Lower leg skin (tissue), 4 donors: Measurements from ENCODE around the gene MAP4. TPM values are rescaled to one million over a fixed set of nuclear protein-coding genes. Genes with fewer than 3 reads are reported as not detected.

Source experiments
- DNase-seq, 2 donors: peaks; one replicate each; pipeline ENCODE4 v3.0.0-alpha.2; 2019; ENCODE audit warnings: low spot score in 2 of 2
- H3K4me3 ChIP-seq: fragments of 200-600 bp; sonication (generic); 2 replicates; pipeline ENCODE4 v1.5.1; 2017; ENCODE audit warnings: mild to moderate bottlenecking, low read depth; ENCODE audit not compliant: poor library complexity, severe bottlenecking
- CTCF ChIP-seq, 3 donors: fragments of 450-650 bp; IDR thresholded peaks; one replicate each; pipeline ENCODE4 v1.5.1; 2016; ENCODE audit warnings: antibody characterized with exemption in 3 of 3, mild to moderate bottlenecking in 3 of 3, moderate library complexity in 2 of 3
- POLR2A ChIP-seq, 2 donors: fragments of 450-650 bp; IDR thresholded peaks; one replicate each; pipeline ENCODE4 v1.6.1; 2016 to 2017; ENCODE audit warnings: antibody characterized with exemption in 2 of 2, mild to moderate bottlenecking in 1 of 2, moderate library complexity in 1 of 2
- WGBS, 2 donors: methylation state at CpG; one replicate each; pipeline ENCODE4 v1.1.5; 2018; 5-methylcytosine and 5-hydroxymethylcytosine counted together
- intact Hi-C: fragments of 100-400 bp; cut with DNase I; formaldehyde crosslinking; loops from one replicate; pipeline ENCODE4 v1.15.0; 2023; ENCODE audit warnings: low total_unique reads
- total RNA-seq, 4 donors: library from RNA; depleted of rRNA; stranded (reverse); fragments of >200 nt; gene quantifications; one replicate each; pipeline ENCODE4 v1.1.0, GENCODE V29; 2016

Gene MAP4
- total RNA-seq, 4 donors from 2014 or later = 102 to 161 (median 126) TPM

DNA sequence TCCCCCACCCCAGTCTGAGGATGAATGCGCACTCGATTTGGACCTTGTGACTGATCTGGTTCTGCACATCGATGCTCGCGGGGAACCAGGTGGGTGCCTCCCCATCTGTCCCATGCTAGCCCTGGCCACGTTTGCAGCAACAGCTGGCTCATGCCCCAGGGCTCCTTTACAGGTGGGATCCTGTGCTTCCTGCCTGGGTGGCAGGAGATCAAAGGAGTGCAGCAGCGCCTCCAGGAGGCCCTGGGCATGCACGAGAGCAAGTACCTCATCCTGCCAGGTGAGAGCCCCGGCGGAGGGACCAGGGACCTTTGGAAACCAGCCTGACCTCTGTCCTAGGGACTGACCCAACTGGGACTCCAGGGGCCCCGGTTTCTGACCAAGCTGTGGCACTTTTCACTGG, 169.0 kb downstream of the MAP4 start:
- intact Hi-C loops = loop anchor here (10.0 kb wide), 1 partner anchor 308 kb away; no protein-coding TSS in a partner anchor

DNA sequence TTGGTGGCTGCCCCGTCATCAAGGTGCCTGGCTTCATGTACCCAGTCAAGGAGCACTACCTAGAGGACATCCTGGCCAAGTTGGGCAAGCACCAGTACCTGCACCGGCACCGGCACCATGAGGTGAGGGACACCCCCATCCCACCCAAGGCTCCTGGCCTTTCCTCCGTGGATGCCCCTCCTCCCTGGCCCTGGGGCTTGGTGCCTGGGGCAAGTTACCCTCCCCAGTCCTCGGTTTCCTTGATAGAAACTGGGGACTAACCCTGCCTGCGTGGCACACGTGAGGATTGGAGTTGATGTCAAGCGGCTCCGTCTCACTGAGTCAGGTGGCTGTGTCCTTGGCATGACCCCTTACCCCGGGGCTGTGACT, 169.4 kb downstream of the MAP4 start:
- no peak for TF ChIP-seq POLR2A (IDR thresholded peaks at IDR 0.05)
- no peak for TF ChIP-seq CTCF (IDR thresholded peaks at IDR 0.05)
- 70 to 78% methylated on average over 10 of the region's 10 CpGs for WGBS, 2 donors
- DNase-seq = no peak
- no peak overlapping the region for H3K4me3 ChIP-seq
- intact Hi-C loops = loop anchor here (10.0 kb wide), 1 partner anchor 308 kb away; no protein-coding TSS in a partner anchor

More for the DNA sequence above, 169.0 kb downstream of the MAP4 start:
- DNase-seq = no peak
- TF ChIP-seq POLR2A (IDR thresholded peaks at IDR 0.05) (no peak), CTCF (IDR thresholded peaks at IDR 0.05) (no peak)
- H3K4me3 ChIP-seq = no peak overlapping the region
- 68 to 70% methylated on average over 11 of the region's 11 CpGs for WGBS, 2 donors

- TF ChIP-seq CTCF (IDR thresholded peaks at IDR 0.05) = no peak
- TF ChIP-seq POLR2A (IDR thresholded peaks at IDR 0.05) = no peak
- DNase-seq = no peak
- WGBS, 2 donors = 90 to 92% methylated on average over 19 to 31 of the region's 37 CpGs
- no peak overlapping the region for H3K4me3 ChIP-seq
- intact Hi-C loops = loop anchor here (10.0 kb wide), 1 partner anchor 308 kb away; no protein-coding TSS in a partner anchor
Measured at GRCh38 chr3:47846186-47846879, 169.9 kb downstream of the MAP4 start.

DNA sequence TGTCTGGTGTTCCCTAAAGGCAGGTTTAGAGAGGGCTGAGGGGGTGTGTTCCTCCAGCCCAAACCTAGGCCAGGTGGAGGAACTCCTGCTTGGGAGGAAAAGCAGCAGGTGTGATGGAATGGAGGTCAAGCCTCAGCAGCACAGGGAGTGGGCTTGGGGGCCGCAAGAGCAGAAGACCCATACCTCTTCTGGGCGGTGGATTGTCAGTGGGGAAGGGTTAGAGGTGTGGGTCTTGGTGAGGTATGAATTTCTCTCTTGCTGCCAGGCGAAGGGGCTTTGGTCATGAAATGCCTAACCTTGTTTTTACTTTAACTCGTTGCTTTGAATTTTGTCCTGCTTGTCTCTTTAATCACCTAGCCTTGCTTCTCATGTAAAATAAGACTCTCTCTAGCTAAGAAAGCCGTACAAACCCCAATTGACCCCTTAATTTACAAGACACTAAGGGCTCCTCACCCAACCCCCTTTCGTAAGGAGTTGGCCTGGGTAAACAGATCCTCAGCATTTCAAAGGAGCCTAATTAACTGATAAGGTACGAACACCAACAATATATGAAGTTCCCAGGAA, 174.3 kb downstream of the MAP4 start:
- no peak for DNase-seq
- H3K4me3 ChIP-seq = no peak overlapping the region
- intact Hi-C loops = loop anchor here (10.0 kb wide), 1 partner anchor 313 kb away; no protein-coding TSS in a partner anchor
- 89 to 91% methylated on average over 7 of the region's 7 CpGs for whole genome bisulfite sequencing, 2 donors
- TF ChIP-seq CTCF (IDR thresholded peaks at IDR 0.05) (no peak), POLR2A (IDR thresholded peaks at IDR 0.05) (no peak)

GRCh38 chr3:47838503-47838902, 177.7 kb downstream of the MAP4 start:
- H3K4me3 ChIP-seq = no peak overlapping the region
- 96 to 97% methylated on average over 5 of the region's 5 CpGs for WGBS, 2 donors
- DNase-seq = no peak
- intact Hi-C loops = no loop called here
- no peak for TF ChIP-seq POLR2A (IDR thresholded peaks at IDR 0.05)
- no peak for TF ChIP-seq CTCF (IDR thresholded peaks at IDR 0.05)
